Common myeloid progenitor, CD34-positive (primary cell): Measurements from ENCODE around the gene ANKRD13B.

ENCODE experiments used
- CTCF ChIA-PET: fragments of 350-600 bp; sonication (Branson Sonifier 250); formaldehyde crosslinking; loops from one replicate; lab custom pipeline; 2021; ENCODE audit warnings: antibody characterized with exemption; lab: Charles Lee
- POLR2A ChIA-PET: fragments of 350-600 bp; sonication (Branson Sonifier 250); formaldehyde crosslinking; loops from one replicate; lab custom pipeline; 2021; ENCODE audit warnings: antibody characterized with exemption; lab: Charles Lee
- DNase-seq, 3 donors: peaks; one replicate each; pipeline versions ENCODE4 v3.0.0 to v3.0.0-alpha.2; 2013
- H3K27ac ChIP-seq, 2 experiments: 1 replicate in 1 of 2; 2 replicates in 1 of 2; pipeline ENCODE4 v1.7.0; 2013; ENCODE audit warnings: inconsistent platforms in 2 of 2, low read length in 2 of 2, mild to moderate bottlenecking in 2 of 2, low read depth in 1 of 2, moderate library complexity in 1 of 2; ENCODE audit not compliant: severe bottlenecking in 2 of 2, insufficient read depth in 1 of 2, poor library complexity in 1 of 2
- H3K27me3 ChIP-seq, 5 experiments: replicated peaks in 2 of 5; 1 replicate in 3 of 5; 2 replicates in 2 of 5; pipeline versions ENCODE4 v1.6.1 to v1.7.0; 2013; ENCODE audit warnings: low read length in 4 of 5, mild to moderate bottlenecking in 2 of 5, moderate library complexity in 2 of 5, inconsistent platforms in 1 of 5; ENCODE audit not compliant: insufficient read depth in 5 of 5, control insufficient read depth in 4 of 5
- H3K36me3 ChIP-seq, 4 experiments: 1 replicate in 2 of 4; 2 replicates in 2 of 4; pipeline versions ENCODE4 v1.6.1 to v1.7.0; 2013; ENCODE audit warnings: low read length in 3 of 4, control low read depth in 1 of 4, mild to moderate bottlenecking in 1 of 4; ENCODE audit not compliant: control insufficient read depth in 4 of 4, insufficient read depth in 4 of 4
- H3K4me1 ChIP-seq, 4 experiments: 1 replicate in 3 of 4; 2 replicates in 1 of 4; pipeline versions ENCODE4 v1.6.1 to v1.7.1; 2013; ENCODE audit warnings: low read length in 3 of 4, mild to moderate bottlenecking in 3 of 4, control low read depth in 1 of 4, inconsistent platforms in 1 of 4, moderate library complexity in 1 of 4; ENCODE audit not compliant: control insufficient read depth in 4 of 4, insufficient read depth in 4 of 4; ENCODE audit errors: control extremely low read depth in 1 of 4
- H3K4me3 ChIP-seq, 7 experiments: 1 replicate in 4 of 7; 2 replicates in 3 of 7; pipeline versions ENCODE4 v1.5.1 to v1.7.0; 2013; ENCODE audit warnings: mild to moderate bottlenecking in 7 of 7, low read length in 6 of 7, moderate library complexity in 6 of 7, inconsistent platforms in 2 of 7, low read depth in 2 of 7, control low read depth in 1 of 7; ENCODE audit not compliant: insufficient read depth in 4 of 7, control insufficient read depth in 1 of 7; ENCODE audit errors: extremely low read depth in 1 of 7
- H3K9me3 ChIP-seq, 5 experiments: 1 replicate in 4 of 5; 2 replicates in 1 of 5; pipeline versions ENCODE4 v1.6.1 to v1.7.1; 2013; ENCODE audit warnings: low read length in 4 of 5, mild to moderate bottlenecking in 2 of 5, inconsistent platforms in 1 of 5, low read depth in 1 of 5, moderate library complexity in 1 of 5; ENCODE audit not compliant: control insufficient read depth in 4 of 5, insufficient read depth in 2 of 5; ENCODE audit errors: control extremely low read depth in 1 of 5
- WGBS: methylation state at CpG from one replicate; pipeline ENCODE4 v1.1.5; 2013; ENCODE audit not compliant: insufficient coverage; 5-methylcytosine and 5-hydroxymethylcytosine counted together

The ANKRD13B gene

DNA sequence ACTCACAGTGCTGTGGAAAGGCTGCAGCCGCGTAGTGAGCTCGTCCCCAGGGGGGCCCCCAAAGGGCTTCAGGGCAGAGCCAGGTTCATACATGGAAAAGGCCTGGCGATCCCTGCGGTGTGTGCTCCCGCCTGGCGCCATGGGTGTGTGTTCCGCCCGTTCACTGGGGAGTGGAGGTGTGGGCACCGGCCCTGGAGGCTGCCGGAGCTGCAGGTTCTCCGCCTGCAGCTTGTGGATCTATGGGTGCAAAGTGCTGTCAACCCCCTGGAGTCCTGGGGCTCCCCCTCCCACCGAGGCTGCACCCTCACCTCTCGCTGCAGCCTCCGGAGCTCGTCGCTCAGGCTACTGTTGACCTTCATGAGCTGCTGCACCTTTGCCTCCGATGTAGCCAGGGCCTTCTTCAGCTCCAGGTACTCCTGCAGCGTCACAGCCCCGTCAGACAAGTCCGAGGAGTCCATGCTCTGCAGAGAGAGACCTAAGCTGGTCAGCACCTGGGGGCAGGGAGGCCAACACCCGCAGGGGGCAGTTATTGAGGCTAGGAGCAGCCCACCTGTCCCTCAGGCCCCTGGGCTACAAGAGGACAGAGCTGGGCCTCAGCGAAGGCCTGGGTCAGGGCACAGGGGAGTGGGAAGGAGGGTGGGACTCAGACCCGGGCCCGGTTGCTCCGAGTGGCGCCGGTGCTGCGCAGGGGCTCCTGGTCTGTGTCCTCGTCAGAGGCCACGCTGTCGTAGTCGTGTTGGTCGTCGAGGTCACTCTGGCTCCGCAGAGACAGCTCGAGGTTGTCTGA, 16.5 kb upstream of the ANKRD13B start:
- Histone ChIP-seq H3K36me3 (peaks cover 0 to 84% (median 58%) of the 10 kb centered on the region in 4 experiments), H3K27me3 (no peaks in the 10 kb centered on the region), H3K4me3 (no peak overlapping the region), H3K27ac (no peak overlapping the region), H3K4me1 (peaks cover 0 to 12% (median 7%) of the 10 kb centered on the region in 4 experiments), H3K9me3 (no peaks in the 10 kb centered on the region)
- WGBS = 92% methylated on average over 24 of the region's 37 CpGs
- ChIA-PET CTCF (interaction anchor here (0.9 to 15.9 kb wide), 6 partner anchors 8 to 40 kb away, joined by 4 to 179 read pairs (median 5); partner anchors contain the start of genes ANKRD13B and TP53I13), POLR2A (no interaction called here)
- no peak for DNase-seq

DNA sequence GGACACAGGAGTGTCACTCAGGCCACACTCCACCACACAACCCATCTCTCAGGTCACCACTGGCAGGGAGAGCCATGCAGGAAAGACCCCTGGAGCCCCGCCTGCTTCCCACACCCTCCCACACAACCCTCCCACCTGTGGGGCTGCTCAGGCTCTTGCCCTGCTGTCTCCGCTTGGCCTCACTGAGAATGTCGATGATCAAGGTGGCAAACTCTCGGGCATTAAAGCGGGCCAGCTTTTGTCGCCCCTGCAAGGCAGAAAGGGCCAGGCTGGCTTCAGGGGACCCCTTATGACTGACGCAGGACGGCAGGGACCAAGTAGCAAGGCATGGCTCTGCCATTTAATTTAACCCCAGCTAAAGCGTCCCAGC, 15.9 kb upstream of the ANKRD13B start:
- WGBS = 96% methylated on average over 9 of the region's 9 CpGs
- ChIA-PET CTCF (interaction anchor here (0.9 to 15.9 kb wide), 6 partner anchors 9 to 40 kb away, joined by 4 to 179 read pairs (median 5); partner anchors contain the start of genes ANKRD13B and TP53I13), POLR2A (no interaction called here)
- no peak for DNase-seq
- Histone ChIP-seq H3K4me3 (no peak overlapping the region), H3K27ac (no peak overlapping the region), H3K27me3 (no peaks in the 10 kb centered on the region), H3K36me3 (peaks cover 1 to 87% (median 57%) of the 10 kb centered on the region in 4 experiments), H3K9me3 (no peaks in the 10 kb centered on the region), H3K4me1 (peaks cover 0 to 11% (median 8%) of the 10 kb centered on the region in 4 experiments)

DNA sequence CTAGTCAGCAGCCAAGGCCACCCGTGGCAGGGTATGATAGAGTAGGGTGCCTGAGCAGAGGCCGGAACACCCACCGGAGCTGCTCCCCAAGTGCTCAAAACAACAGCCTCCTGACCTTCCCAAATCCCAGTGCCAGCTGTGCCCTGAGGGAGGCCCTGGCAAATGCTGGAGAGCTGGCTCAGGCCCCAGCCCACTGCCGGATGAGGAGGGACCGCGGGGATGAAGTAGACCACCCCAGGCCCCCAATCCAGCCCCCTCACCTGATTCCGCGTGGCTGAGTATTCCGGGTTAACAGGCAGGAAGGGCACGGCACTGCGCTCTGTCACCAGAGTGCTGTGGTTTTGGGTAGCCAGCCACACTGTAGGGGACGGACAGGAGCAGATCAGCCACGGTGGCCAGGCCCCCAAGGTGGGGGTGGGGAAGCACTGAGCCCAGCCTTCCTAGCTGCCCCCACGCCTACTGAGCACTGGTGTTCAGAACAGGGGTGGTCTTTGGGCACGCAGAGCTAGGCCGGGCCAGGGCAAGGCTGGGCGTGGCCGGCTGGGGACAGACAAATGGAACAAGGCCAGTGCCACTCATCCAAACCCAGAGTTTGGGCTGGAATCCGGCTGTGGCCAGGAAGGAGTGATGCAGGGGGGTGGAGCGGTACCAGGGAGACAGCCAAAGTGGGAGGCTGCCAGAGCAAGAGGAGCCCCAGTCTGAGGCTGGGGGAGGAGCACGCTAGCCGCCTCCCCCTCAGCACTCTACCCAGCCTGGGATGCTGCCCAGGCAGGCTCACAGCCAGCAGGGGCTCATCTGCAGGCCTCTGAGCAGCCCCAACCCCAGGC, 15.3 kb upstream of the ANKRD13B start:
- DNase-seq = no peak
- 94% methylated on average over 18 of the region's 22 CpGs for WGBS
- no peaks in the 10 kb centered on the region for H3K9me3 ChIP-seq
- ChIA-PET POLR2A (interaction anchor here (1.2 kb wide), 1 partner anchor 15 kb away, joined by 3 read pairs; no protein-coding TSS in a partner anchor), CTCF (interaction anchor here (1.7 to 15.9 kb wide), 4 partner anchors 9 to 39 kb away, joined by 6 to 179 read pairs (median 72); partner anchors contain the start of genes ANKRD13B and TP53I13)
- H3K4me3 ChIP-seq = no peak overlapping the region
- no peaks in the 10 kb centered on the region for H3K27me3 ChIP-seq
- H3K36me3 ChIP-seq = peaks cover 3 to 89% (median 60%) of the 10 kb centered on the region in 4 experiments
- H3K4me1 ChIP-seq = peaks cover 0 to 11% (median 4%) of the 10 kb centered on the region in 4 experiments
- no peak overlapping the region for H3K27ac ChIP-seq

DNA sequence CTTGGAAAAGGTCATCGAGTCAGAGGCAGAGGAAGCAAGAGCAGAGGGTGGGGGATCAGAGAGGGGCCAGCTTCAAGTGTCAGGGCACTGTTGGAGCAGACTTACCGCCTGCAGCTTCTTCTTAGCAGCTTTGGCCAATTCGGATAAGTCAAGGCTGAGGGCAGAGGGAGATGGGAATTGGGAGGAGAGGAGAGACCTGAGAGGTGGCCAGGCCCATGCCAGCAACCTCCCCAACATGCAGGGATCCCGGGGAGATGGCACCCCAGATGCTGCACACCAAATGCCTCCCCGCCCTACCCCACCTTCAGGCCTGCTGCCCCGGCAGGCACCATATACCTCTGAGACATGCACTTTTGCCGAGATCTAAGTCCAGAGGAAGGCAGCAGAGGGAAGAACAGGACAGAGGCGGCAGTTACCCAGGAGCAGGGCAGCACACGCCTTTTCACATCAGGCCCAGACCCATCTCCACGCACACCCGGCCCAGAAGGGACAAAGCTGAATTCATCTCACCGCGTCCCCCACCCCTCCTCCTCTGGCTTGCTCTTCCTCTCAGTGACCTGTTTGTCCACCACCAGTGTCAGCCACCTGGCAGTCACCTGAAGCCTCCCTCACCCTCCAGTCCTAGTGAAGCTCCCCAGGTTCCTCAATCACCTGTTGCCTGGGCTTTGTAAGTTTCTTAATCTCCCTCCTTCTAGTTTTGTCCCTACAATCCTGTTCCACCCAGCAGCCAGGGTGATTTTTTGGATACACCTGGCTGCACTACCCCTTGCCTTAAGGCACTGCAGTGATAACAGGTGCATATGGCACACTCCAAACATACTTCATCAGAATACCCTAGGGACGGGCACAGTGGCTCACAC, 14.1 kb upstream of the ANKRD13B start:
- Histone ChIP-seq H3K27me3 (no peaks in the 10 kb centered on the region), H3K9me3 (no peaks in the 10 kb centered on the region), H3K27ac (no peak overlapping the region), H3K4me1 (peaks cover 0 to 6% (median under 1%) of the 10 kb centered on the region in 4 experiments), H3K4me3 (no peak overlapping the region), H3K36me3 (peaks cover 3 to 92% (median 60%) of the 10 kb centered on the region in 4 experiments)
- CTCF ChIA-PET = interaction anchor here (0.5 to 15.9 kb wide), 11 partner anchors 9 to 206 kb away, joined by 3 to 179 read pairs (median 5); partner anchors contain the start of genes ANKRD13B, GIT1 and TP53I13
- 100% methylated on average over 8 of the region's 14 CpGs for WGBS
- no peak for DNase-seq
- POLR2A ChIA-PET = interaction anchor here (1.2 kb wide), 1 partner anchor 16 kb away, joined by 3 read pairs; no protein-coding TSS in a partner anchor

DNA sequence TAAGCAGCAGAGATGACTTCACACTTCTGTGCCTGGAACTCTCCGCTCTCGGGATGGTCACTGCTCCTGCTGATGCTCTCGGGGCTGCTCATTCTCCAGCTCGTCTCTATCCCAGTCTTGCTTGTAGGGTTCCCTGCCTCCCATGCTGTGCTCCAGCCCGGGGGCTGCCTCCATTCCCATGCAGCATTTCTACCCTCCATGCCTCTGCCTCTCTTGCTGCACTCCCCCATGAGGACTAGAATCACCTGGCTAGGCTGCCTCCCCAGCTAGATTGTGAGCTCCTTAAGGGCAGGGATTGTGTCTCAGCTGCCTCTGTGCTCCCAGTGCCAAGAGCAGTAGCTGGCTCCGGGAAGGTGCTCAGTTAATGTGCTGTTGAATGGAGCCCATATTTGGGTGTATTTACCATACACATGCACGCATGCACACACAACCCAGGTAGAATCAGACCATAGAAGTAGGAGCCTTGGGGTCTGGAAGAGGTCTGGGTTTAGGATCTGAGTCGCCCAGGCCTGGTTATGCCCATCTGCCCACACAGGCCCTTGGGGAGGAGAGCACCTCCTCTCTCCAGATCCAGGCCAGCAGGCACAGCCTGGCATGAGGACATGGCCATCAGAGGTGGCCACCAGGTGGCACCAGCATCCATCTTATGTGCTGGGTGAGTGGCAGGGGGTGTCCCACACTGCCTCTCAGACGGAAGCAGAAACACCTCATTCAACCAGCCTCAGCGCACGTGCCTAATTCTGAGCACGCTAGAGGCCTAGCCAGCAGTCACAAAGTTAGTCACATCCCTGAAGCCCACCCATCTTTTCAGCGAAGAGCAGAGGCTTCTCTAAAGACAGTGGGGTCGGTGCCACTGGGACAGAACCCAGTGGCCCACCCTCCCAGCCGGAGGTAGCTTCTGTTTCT, 12.8 kb upstream of the ANKRD13B start:
- peak; percentile 89 to 96 (median 95) for DNase-seq
- Histone ChIP-seq H3K9me3 (no peaks in the 10 kb centered on the region), H3K36me3 (peaks cover 3 to 81% (median 49%) of the 10 kb centered on the region in 4 experiments), H3K4me3 (no peak overlapping the region), H3K27ac (no peak overlapping the region), H3K4me1 (peaks cover 0 to 18% (median 13%) of the 10 kb centered on the region in 4 experiments), H3K27me3 (no peaks in the 10 kb centered on the region)
- WGBS = 58% methylated on average over 10 of the region's 15 CpGs
- POLR2A ChIA-PET = no interaction called here
- CTCF ChIA-PET = interaction anchor here (0.5 to 15.9 kb wide), 16 partner anchors 8 to 351 kb away, joined by 3 to 179 read pairs (median 5); partner anchors contain the start of genes ABHD15, ANKRD13B and GIT1
